Upper lobe of right lung (tissue), 1 donor: ENCODE data around the gene TRPV5. TPM values are rescaled to one million over a fixed set of nuclear protein-coding genes. Genes with fewer than 3 reads are reported as not detected.

ENCODE experiments used
- ATAC-seq: fragments of 200-7000 bp; cut with Tn5 transposase; one replicate; pipeline ENCODE4 v1.9.1; 2020; ENCODE audit warnings: mild to moderate bottlenecking, moderate library complexity
- DNase-seq: peaks from one replicate; pipeline ENCODE4 v3.0.0-alpha.2; 2020
- H3K27ac ChIP-seq: fragments of 200-600 bp; one replicate; pipeline ENCODE4 v1.8.0; 2022
- H3K27me3 ChIP-seq: fragments of 200-600 bp; one replicate; pipeline ENCODE4 v1.8.0; 2022; ENCODE audit warnings: mild to moderate bottlenecking
- H3K36me3 ChIP-seq: fragments of 200-600 bp; one replicate; pipeline ENCODE4 v1.8.0; 2022
- H3K4me1 ChIP-seq: fragments of 200-600 bp; one replicate; pipeline ENCODE4 v1.8.0; 2022
- H3K4me3 ChIP-seq: fragments of 200-600 bp; one replicate; pipeline ENCODE4 v1.8.0; 2022; ENCODE audit warnings: mild to moderate bottlenecking
- H3K9me3 ChIP-seq: fragments of 200-600 bp; one replicate; pipeline ENCODE4 v1.8.0; 2022
- intact Hi-C: fragments of 100-400 bp; cut with DNase I; formaldehyde crosslinking; loops from one replicate; pipeline ENCODE4 v1.11.0; 2022
- total RNA-seq: library from RNA; stranded (reverse); fragmentation: NEBNext Ultra II Directional; extraction: Animal tissue kit (Norgen Biotek cat#: 25700); gene quantifications from one replicate; pipeline ENCODE4 v1.2.1, GENCODE V29; 2021
- TF ChIP-seq, protein P1 (sequence below): fragments of 200-600 bp; IDR thresholded peaks from one replicate; pipeline ENCODE4 v1.8.0; 2022; ENCODE audit warnings: antibody characterized with exemption
- donor health status: DM: no; HTN: yes; CAD: no; lungs with severe emphysema.

The TRPV5 gene
- total RNA-seq, 1 donor from 2014 or later, result not detected

DNA sequence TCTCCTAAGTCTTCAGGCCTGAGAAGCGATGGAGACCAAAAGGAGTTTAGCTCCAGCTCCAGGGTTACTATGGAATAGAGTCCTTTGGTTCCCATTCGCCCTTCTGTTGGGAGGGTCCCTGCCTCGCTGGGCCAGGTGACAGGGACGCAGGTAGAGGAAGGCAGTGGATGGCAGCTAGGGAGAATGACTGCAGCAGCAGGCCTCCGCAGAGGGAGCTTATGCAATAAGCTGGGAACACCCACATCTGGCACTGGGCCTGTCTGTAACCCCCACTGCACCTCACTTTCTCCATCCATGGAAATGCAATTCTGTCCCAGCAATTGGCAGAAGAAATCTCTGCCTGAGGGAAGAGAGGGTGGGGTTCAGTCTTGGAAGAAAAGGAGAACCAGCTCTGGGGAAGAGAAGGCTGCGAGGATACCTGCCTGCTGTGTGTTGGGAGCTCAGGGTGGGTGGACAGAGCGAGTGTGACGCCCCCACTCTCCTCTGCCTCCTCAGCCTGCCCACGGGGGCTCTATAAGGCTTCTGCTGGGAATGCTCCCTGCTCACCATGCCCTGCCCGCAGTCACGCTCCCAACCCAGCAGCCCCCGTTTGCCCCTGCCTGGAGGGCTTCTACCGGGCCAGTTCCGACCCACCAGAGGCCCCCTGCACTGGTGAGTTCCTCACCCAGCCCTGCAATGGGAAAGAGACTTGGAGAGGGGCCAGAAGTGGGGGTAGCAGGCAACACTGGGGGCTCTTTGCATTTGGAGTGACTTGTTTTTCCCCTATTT lies 68.4 kb downstream of the TRPV5 start:
- ATAC-seq (no peak), DNase-seq (no peak)
- TF ChIP-seq, protein P1, sequence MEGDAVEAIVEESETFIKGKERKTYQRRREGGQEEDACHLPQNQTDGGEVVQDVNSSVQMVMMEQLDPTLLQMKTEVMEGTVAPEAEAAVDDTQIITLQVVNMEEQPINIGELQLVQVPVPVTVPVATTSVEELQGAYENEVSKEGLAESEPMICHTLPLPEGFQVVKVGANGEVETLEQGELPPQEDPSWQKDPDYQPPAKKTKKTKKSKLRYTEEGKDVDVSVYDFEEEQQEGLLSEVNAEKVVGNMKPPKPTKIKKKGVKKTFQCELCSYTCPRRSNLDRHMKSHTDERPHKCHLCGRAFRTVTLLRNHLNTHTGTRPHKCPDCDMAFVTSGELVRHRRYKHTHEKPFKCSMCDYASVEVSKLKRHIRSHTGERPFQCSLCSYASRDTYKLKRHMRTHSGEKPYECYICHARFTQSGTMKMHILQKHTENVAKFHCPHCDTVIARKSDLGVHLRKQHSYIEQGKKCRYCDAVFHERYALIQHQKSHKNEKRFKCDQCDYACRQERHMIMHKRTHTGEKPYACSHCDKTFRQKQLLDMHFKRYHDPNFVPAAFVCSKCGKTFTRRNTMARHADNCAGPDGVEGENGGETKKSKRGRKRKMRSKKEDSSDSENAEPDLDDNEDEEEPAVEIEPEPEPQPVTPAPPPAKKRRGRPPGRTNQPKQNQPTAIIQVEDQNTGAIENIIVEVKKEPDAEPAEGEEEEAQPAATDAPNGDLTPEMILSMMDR, result no peak
- Histone ChIP-seq H3K27ac (no peak overlapping the region), H3K4me1 (no peaks in the 10 kb centered on the region), H3K9me3 (no peaks in the 10 kb centered on the region), H3K36me3 (no peaks in the 10 kb centered on the region), H3K27me3 (no peaks in the 10 kb centered on the region), H3K4me3 (no peak overlapping the region)
- intact Hi-C loops, result no loop called here

DNA sequence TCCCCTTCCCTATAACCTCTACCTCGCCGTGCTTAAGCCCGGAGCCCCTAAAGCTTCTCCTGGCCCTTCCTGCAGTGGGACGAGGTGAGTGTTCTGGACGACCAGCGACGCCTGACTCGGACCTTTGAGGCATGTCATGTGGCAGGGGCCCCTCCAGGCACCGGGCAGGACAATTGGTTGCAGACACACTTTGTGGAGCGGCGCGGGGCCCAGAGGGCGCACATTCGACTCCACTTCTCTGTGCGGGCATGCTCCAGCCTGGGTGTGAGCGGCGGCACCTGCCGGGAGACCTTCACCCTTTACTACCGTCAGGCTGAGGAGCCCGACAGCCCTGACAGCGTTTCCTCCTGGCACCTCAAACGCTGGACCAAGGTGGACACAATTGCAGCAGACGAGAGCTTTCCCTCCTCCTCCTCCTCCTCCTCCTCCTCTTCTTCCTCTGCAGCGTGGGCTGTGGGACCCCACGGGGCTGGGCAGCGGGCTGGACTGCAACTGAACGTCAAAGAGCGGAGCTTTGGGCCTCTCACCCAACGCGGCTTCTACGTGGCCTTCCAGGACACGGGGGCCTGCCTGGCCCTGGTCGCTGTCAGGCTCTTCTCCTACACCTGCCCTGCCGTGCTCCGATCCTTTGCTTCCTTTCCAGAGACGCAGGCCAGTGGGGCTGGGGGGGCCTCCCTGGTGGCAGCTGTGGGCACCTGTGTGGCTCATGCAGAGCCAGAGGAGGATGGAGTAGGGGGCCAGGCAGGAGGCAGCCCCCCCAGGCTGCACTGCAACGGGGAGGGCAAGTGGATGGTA lies 69.5 kb downstream of the TRPV5 start:
- H3K4me1 ChIP-seq, result no peaks in the 10 kb centered on the region
- intact Hi-C loops, result no loop called here
- ATAC-seq, result no peak
- H3K27me3 ChIP-seq, result no peaks in the 10 kb centered on the region
- no peak overlapping the region for H3K4me3 ChIP-seq
- TF ChIP-seq, protein P1, result no peak
- no peak overlapping the region for H3K27ac ChIP-seq
- DNase-seq, result peak; percentile 59
- H3K36me3 ChIP-seq, result no peaks in the 10 kb centered on the region
- no peaks in the 10 kb centered on the region for H3K9me3 ChIP-seq

DNA sequence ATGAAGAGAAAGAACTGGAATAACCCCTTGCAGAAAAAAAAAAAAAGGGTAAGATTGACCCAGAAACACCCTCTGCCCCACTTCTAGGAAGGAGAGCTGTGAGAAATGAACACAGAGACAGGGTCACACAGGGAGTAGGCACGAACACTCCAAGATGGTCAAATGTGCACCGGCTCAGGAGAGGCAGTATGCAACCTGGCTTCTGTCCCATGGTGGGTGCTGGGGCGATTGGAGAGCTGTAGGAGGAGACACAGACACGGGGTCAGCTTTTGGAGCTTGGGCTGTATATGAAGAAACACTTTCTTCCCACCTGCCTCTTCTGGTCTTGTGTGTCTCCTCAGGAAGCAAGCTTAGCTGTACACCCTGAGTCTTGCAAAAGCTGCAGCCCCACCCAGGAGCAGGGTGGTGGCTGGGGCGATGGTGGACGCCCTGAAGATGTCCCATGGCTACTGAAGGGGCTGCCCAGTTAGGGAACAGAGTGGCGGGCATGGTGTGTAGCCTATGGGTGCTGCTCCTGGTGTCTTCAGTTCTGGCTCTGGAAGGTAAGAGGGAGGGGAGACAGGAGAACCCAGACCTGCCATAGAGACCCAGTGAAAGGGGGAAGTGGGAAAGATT lies 70.7 kb downstream of the TRPV5 start:
- H3K27me3 ChIP-seq, result no peaks in the 10 kb centered on the region
- no peaks in the 10 kb centered on the region for H3K36me3 ChIP-seq
- no peaks in the 10 kb centered on the region for H3K4me1 ChIP-seq
- no peaks in the 10 kb centered on the region for H3K9me3 ChIP-seq
- no peak for DNase-seq
- intact Hi-C loops, result no loop called here
- TF ChIP-seq, protein P1, result no peak
- H3K27ac ChIP-seq, result no peak overlapping the region
- ATAC-seq, result no peak
- H3K4me3 ChIP-seq, result no peak overlapping the region

DNA sequence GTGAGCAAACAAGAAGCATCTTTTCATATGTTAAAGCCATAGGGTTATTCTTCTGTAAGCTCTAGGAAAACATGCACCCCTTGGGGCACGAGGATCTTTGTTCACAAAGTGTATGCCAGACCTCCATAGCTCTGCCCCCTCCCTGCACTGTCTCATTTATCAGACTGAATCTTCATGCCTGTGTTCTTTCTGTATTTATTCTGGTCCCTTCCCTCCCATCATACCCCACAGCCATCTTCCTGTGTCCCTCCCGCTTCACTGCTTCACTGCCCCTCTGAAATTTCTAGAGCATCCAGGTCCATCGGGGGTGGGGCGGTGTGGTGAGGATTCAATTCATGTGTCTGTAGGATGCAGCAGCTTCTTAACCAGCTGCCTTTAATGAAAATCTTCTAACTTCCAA lies 71.2 kb downstream of the TRPV5 start:
- no peaks in the 10 kb centered on the region for H3K4me1 ChIP-seq
- no peak overlapping the region for H3K27ac ChIP-seq
- ATAC-seq (no peak), DNase-seq (no peak)
- intact Hi-C loops, result no loop called here
- no peak overlapping the region for H3K4me3 ChIP-seq
- H3K9me3 ChIP-seq, result no peaks in the 10 kb centered on the region
- TF ChIP-seq, protein P1, result no peak
- no peaks in the 10 kb centered on the region for H3K36me3 ChIP-seq
- H3K27me3 ChIP-seq, result no peaks in the 10 kb centered on the region

DNA sequence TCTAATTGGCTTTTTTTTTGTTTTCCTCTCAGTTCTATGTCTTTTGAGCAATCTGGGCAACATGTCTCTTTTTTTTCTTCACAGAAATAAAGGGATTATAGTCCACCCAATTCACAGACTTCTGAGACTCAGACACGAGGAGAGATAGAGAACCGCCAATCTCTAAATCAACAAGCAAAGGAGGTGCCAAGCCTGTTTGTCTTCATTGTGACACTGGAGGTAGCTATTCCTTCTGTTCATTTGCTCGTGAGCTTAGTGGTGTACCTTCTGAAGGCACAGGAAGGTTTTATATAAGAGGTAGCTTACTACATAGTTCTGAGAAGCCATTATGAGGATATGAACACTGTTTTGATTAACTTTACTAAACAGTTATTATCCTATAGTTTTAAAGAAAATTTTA lies 72.6 kb downstream of the TRPV5 start:
- H3K9me3 ChIP-seq, result no peaks in the 10 kb centered on the region
- no peaks in the 10 kb centered on the region for H3K36me3 ChIP-seq
- H3K4me1 ChIP-seq, result peaks cover 2% of the 10 kb centered on the region
- intact Hi-C loops, result no loop called here
- ATAC-seq, result no peak
- no peak for DNase-seq
- TF ChIP-seq, protein P1, result no peak
- no peak overlapping the region for H3K27ac ChIP-seq
- H3K27me3 ChIP-seq, result no peaks in the 10 kb centered on the region
- no peak overlapping the region for H3K4me3 ChIP-seq
